Measurements from ENCODE around the gene SLC22A23.

Gene SLC22A23

GRCh38 chr6:3280866-3281465, 175.9 kb downstream of the SLC22A23 start:
- no peak for FAIRE-seq

DNA sequence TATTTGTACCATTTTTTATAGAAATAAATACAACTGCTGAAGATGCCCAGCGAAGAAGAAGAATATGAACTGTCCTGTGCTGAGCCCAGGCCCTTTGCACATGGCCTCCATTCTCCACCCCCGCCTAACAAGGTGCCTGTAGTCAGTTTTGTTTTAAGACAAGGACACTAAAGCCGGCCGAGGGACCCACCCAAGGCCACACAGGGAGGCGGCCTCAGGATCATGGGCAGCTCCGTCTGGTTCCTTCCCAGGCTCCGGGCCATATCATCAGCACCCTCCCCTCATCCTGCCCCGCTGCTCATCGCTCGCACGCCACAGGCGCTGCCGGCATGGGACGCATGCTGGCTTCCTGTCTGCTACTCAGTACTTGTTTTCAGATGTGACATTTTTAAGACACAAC, 176.8 kb downstream of the SLC22A23 start:
- no peak for FAIRE-seq

GRCh38 chr6:3278691-3279090, 178.2 kb downstream of the SLC22A23 start:
- FAIRE-seq = no peak

- no peak for FAIRE-seq
These were observed 178.9 kb downstream of the SLC22A23 start for GRCh38 chr6:3277851-3278416.

DNA sequence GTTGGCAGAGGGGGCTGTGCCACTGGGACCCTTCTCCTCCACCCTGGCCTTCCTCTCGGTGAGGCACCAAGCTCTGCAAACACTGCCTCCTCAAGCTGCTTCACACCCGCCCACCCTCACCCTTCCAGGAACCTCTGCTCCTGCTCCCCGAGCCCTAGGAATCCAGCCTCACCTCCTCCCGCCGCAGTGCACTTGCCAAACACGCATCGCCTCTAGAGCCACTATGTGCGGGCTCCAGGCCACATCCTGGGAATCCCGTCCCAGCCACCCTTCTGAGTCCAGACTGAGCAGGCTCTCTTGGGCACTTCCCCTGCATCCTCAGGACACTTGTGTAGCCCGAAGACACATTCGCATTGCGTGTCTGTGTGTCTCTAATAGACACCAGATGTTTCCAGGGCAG, 179.6 kb downstream of the SLC22A23 start:
- FAIRE-seq = no peak

DNA sequence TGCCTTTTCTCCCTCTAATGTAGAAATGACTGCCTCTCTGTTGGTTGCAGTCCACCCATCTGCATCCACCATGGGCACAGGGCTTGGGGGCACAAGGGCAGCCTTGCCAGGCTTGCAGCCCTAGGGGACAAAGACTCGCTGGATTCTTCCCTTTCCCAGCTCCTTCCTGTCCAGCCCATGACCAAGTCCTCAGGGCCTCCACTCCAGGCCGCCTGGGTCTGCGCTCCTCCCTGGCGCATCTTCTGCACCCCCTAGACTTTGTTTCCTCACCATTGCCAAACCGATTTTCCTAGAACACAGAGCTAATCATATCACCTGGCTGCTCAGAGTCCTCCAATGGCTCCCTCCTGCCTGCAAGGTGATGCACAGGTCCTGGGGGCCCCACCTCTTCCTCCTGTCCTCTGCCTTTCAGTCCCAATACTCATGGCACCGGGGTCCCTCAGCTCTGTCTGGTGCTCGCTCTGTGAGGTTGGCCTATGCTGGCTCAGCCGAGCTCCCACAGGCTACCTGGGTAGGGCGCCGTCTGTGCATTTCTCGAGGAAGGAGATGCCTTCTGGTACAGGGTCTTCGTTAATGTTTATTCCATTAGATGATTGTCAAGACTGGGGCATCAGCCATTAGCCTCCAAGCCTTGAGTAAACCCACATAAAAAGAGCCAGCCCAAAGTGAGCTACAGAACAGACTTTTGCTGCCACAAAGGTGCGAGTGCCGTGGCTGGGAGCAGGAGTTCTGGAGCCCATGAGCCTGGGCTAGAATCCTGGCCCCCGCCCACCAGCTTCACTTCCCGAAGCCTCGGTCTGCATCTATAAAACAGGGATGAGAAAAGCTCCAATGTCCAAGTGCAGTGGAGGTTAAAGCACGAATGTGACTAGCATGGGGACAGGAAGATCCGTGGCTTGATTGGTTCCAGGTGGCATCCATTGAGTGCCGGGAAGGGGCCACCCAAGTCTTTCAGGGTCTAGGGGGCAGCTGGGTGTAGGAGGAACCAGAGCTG, 180.4 kb downstream of the SLC22A23 start:
- no peak for FAIRE-seq

GRCh38 chr6:3273707-3274521, 182.9 kb downstream of the SLC22A23 start:
- FAIRE-seq = no peak

DNA sequence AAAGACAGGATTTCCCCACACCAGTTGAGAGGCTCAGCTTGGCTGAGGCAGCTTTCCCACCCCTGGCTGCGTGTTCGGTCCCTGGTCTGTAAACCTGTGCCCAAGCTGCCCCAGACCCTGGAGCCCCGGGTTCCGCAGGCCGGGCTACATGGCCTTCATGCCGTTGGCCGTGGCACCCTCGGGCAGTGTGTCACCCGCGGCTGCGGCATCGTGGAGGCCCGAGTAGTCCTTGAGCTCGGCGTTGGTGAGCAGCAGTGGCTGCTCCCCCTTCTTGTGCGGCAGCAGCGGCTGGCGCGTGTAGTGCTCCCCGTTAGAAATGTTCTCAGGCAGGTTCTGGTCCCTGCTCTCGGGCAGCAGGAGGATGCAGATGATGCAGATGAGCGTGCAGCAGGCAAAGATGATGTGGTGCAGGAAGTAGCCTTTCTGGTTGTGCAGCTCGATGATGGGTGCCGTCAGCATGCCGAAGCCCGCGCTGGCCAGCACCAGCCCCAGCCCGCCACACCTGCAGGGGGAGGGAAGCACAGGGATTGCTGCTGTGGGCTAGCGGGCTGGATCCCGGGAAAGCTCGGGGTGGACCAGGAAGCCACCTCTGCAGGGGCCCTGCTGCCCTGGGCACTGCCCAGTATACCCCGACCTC, 183.8 kb downstream of the SLC22A23 start:
- FAIRE-seq = no peak

DNA sequence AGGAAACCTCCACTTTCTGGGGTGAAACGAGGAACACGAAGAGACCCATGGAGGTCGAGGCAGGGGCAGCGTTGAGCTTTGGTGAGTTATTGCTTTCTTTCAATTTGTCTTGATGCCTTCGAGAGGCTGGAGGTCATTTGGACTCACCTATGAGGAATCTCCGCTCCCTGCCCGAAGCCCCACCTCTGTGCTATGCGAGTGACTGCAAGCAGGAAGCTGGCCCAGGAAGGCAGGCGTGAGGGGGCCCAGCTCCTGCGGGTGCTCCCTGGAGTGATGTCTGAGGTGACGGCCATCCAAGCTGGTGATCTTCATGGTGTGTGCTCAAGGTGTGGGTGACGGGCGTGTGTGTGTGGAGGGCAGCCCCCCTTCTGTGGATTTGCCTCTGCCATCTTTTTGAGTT, 185.1 kb downstream of the SLC22A23 start:
- FAIRE-seq = no peak

GRCh38 chr6:3270258-3270657, 186.6 kb downstream of the SLC22A23 start:
- FAIRE-seq = no peak

DNA sequence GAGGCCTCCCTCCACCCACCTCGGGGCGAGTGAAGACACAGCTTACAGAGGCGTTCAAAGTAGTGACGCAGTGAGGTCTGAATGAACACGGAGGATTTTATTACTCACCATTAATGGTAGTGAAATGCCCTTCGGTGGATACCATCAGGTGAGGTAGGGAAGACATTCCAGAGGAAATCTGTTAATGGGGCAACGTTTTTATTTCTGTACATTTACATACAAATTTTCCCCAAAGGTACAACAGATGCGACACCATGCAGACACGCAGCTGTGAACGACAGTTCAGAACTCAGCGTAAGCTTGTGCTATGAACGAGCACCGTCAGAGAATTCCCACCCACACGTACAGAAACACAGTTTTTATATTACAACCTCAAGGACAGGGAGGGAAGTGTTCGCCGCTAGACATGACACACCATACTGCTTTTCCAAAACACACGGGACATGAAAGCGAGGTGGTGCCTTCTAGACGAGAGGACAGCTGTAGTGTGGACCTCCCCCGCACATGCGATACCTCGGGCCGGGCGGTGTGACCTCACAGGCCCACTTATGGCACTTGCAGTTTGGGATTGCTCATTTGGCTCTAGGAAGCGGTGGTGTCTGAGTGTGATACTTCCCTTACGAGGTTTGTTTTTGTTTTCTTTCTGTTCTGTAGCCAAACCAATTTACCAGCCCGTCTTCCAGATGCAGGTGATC, 187.4 kb downstream of the SLC22A23 start:
- FAIRE-seq = no peak

DNA sequence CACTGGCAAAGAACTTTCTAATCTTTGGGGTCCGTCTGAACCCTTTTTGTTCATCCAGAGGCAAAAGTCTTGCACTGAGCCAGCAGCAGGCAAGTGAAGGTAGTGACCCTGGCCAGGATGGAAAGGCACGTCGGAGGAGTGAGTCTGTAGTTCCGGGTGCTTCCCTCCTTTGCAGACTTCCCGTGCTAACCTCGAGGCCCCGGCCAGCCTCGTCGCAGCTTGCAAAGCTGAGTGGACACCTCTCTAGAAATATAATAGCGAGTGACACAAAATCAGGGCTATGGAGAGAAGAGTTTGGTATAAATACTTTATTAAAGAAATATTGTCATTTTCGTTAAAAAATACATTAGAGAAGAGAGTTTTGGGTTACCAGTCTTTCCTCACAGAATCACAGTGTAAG, 188.2 kb downstream of the SLC22A23 start:
- FAIRE-seq = no peak

DNA sequence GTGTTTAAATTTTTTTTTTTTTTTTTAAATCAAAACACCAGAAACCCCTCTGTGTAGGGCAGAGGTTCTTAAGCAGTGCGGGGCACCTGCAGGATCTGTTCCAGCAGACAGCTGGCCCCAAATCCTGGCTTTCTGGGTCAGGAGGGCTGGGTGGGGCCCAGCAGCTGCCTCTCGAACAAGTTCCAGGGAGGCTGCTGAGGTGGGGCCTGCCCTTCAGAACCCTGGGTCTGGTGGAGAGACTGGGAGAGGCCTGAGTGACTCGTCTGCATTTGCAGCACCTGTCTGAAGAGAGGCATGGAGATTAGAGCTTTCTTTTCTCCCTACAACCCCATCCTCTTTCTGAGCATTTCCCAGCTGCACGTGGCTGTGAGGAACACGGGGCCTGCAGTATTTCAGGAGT, 189.7 kb downstream of the SLC22A23 start:
- no peak for FAIRE-seq

GRCh38 chr6:3266170-3266569, 190.7 kb downstream of the SLC22A23 start:
- FAIRE-seq = no peak

DNA sequence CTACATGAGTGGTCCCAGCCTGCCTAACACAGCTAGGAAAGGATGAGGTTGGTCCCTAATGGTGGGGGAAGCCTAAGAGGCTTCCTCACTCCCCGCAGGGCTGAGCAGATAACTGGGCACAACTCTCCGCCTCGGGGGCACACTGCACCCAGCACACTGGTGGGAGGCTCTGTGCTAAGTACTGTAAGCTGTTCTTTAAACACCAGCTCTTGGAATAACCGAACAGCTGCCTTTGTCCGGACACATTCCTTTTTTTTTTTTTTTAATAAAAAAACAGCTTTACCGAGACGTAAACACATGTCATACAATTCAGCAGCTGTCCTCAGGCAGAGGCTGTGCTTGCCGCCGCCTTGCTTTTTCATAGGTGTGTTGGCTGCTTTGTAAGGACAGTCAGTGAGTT, 191.2 kb downstream of the SLC22A23 start:
- no peak for FAIRE-seq

- FAIRE-seq = no peak
These were observed 192.5 kb downstream of the SLC22A23 start for GRCh38 chr6:3264356-3264755.

GRCh38 chr6:3263096-3263495, 193.8 kb downstream of the SLC22A23 start:
- no peak for FAIRE-seq

DNA sequence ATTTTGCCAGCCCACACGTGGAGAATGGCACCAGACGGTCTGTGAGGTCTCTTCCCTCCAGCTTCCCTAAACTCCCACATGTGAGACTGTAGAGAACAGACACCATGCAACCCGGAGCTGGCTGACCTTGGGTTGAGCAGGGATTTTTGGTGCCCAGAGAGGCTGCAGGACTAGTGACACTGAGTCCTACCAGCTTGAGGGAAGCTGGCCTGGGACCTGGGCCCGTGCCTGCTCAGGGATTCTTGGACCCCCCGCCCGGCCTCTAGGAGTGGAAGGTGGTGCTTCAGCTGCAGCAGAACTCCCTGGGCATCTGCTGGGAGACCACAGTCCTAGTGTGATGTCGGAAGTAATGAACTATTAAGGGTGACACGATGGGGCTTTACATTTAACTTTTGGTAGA, 194.9 kb downstream of the SLC22A23 start:
- no peak for FAIRE-seq

GRCh38 chr6:3261518-3261820, 195.4 kb downstream of the SLC22A23 start:
- no peak for FAIRE-seq

- FAIRE-seq = no peak
These were observed 195.9 kb downstream of the SLC22A23 start for GRCh38 chr6:3260772-3261517.

- no peak for FAIRE-seq
These were observed 196.6 kb downstream of the SLC22A23 start for GRCh38 chr6:3260296-3260695.

Data from islet of Langerhans (tissue), 1 donor.